Lower leg skin (tissue), 3 donors: ENCODE measurements around the gene SHISA6.
"Not testable (repeated sequence)": the region's sequence is repeated elsewhere in the genome, so short reads cannot be mapped to it uniquely, and the experiment has no call there.

Experiments
- POLR2A ChIP-seq, 2 donors: fragments of 450-650 bp; IDR thresholded peaks; one replicate each; pipeline ENCODE4 v1.6.1; 2016 to 2017; ENCODE audit warnings: antibody characterized with exemption in 2 of 2, mild to moderate bottlenecking in 1 of 2, moderate library complexity in 1 of 2
- TF ChIP-seq, protein P1 (sequence below), 3 donors: fragments of 450-650 bp; IDR thresholded peaks; one replicate each; pipeline ENCODE4 v1.5.1; 2016; ENCODE audit warnings: antibody characterized with exemption in 3 of 3, mild to moderate bottlenecking in 3 of 3, moderate library complexity in 2 of 3

DNA sequence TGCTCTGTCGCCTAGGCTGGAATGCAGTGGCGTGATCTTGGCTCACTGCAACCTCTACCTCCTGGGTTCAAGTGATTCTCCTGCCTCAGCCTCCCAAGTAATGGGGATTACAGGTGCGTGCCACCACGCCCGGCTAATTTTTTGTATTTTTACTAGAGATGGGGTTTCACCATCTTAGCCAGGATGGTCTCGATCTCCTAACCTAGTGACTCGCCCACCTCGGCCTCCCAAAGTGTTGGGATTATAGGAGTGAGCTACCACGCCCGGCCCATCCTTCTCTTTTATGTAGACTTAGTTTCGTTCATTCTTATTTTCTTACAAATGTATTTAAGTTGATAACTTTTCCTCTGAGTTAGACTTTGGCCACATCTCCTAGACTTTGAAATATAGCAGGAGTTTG, 75.4 kb downstream of the SHISA6 start:
- TF ChIP-seq, protein P1, sequence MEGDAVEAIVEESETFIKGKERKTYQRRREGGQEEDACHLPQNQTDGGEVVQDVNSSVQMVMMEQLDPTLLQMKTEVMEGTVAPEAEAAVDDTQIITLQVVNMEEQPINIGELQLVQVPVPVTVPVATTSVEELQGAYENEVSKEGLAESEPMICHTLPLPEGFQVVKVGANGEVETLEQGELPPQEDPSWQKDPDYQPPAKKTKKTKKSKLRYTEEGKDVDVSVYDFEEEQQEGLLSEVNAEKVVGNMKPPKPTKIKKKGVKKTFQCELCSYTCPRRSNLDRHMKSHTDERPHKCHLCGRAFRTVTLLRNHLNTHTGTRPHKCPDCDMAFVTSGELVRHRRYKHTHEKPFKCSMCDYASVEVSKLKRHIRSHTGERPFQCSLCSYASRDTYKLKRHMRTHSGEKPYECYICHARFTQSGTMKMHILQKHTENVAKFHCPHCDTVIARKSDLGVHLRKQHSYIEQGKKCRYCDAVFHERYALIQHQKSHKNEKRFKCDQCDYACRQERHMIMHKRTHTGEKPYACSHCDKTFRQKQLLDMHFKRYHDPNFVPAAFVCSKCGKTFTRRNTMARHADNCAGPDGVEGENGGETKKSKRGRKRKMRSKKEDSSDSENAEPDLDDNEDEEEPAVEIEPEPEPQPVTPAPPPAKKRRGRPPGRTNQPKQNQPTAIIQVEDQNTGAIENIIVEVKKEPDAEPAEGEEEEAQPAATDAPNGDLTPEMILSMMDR (IDR thresholded peaks at IDR 0.05) = not testable (repeated sequence)
- TF ChIP-seq POLR2A (IDR thresholded peaks at IDR 0.05) = not testable (repeated sequence)
